ENCODE results near the gene MTA1. TPM values are rescaled to one million over a fixed set of nuclear protein-coding genes. Genes with fewer than 3 reads are reported as not detected.
A peak's percentile ranks its signal among the peaks of the same experiment; 100 is the strongest.

Gene MTA1
- total RNA-seq, 1 experiment from 2014 or later: 47.9 TPM

GRCh38 chr14:105442834-105443233, 23.2 kb downstream of the MTA1 start:
- no peak for DNase-seq (ENCODE audit: low read depth)

GRCh38 chr14:105444859-105445258, 25.2 kb downstream of the MTA1 start:
- no peak for DNase-seq (ENCODE audit: low read depth)

GRCh38 chr14:105445290-105445689, 25.7 kb downstream of the MTA1 start:
- DNase-seq (ENCODE audit: low read depth): no peak

- no peak for DNase-seq (ENCODE audit: low read depth)
Observed at GRCh38 chr14:105445901-105446845, 26.5 kb downstream of the MTA1 start.

GRCh38 chr14:105446971-105447370, 27.3 kb downstream of the MTA1 start:
- DNase-seq (ENCODE audit: low read depth): no peak

- no peak for DNase-seq (ENCODE audit: low read depth)
Observed at GRCh38 chr14:105447651-105448640, 28.3 kb downstream of the MTA1 start.

- no peak for DNase-seq (ENCODE audit: low read depth)
Observed at GRCh38 chr14:105448706-105449111, 29.1 kb downstream of the MTA1 start.

GRCh38 chr14:105449276-105450122, 29.9 kb downstream of the MTA1 start:
- no peak for DNase-seq (ENCODE audit: low read depth)

GRCh38 chr14:105450123-105450505, 30.5 kb downstream of the MTA1 start:
- no peak for DNase-seq (ENCODE audit: low read depth)

- DNase-seq (ENCODE audit: low read depth): no peak
Observed at GRCh38 chr14:105450864-105451720, 31.5 kb downstream of the MTA1 start.

GRCh38 chr14:105452963-105453362, 33.3 kb downstream of the MTA1 start:
- DNase-seq (ENCODE audit: low read depth): no peak

GRCh38 chr14:105453847-105454246, 34.2 kb downstream of the MTA1 start:
- DNase-seq (ENCODE audit: low read depth): no peak

- DNase-seq (ENCODE audit: low read depth): no peak
Observed at GRCh38 chr14:105455086-105455640, 35.5 kb downstream of the MTA1 start.

- no peak for DNase-seq (ENCODE audit: low read depth)
Observed at GRCh38 chr14:105455766-105456660, 36.4 kb downstream of the MTA1 start.

- peak; percentile 8 for DNase-seq (ENCODE audit: low read depth)
Observed at GRCh38 chr14:105456736-105457617, 37.4 kb downstream of the MTA1 start.

- no peak for DNase-seq (ENCODE audit: low read depth)
Observed at GRCh38 chr14:105458010-105458409, 38.4 kb downstream of the MTA1 start.

GRCh38 chr14:105458571-105458970, 38.9 kb downstream of the MTA1 start:
- DNase-seq (ENCODE audit: low read depth): no peak

- no peak for DNase-seq (ENCODE audit: low read depth)
Observed at GRCh38 chr14:105460116-105460515, 40.5 kb downstream of the MTA1 start.

All from LHCN-M2 (cell line).